ENCODE data around the gene TUFT1. TPM values are rescaled to one million over a fixed set of nuclear protein-coding genes. Genes with fewer than 3 reads are reported as not detected.

The TUFT1 gene
- total and polyA plus RNA-seq, 2 donors from 2014 or later, result 8.9 to 12.9 TPM

GRCh38 chr1:151493042-151493441 lies 47.1 kb upstream of the TUFT1 start:
- Histone ChIP-seq H3K36me3 (ENCODE audit: control insufficient read depth in 2 of 3, insufficient read depth in 3 of 3, low read length in 3 of 3) (no peaks in the 10 kb centered on the region), H3K27ac (ENCODE audit: low read depth in 2 of 2, low read length in 2 of 2) (no peak overlapping the region), H3K9me3 (ENCODE audit: control insufficient read depth in 2 of 3, insufficient read depth in 1 of 3, low read length in 3 of 3) (no peaks in the 10 kb centered on the region), H3K9ac (ENCODE audit: low read length in 3 of 3) (no peak overlapping the region), H3K4me3 (ENCODE audit: low read length in 3 of 3) (no peak overlapping the region), H3K4me1 (ENCODE audit: control insufficient read depth in 2 of 3, insufficient read depth in 2 of 3, low read depth in 1 of 3, low read length in 3 of 3) (no peaks in the 10 kb centered on the region), H3K27me3 (ENCODE audit: control insufficient read depth, insufficient read depth, low read length) (no peaks in the 10 kb centered on the region)
- FAIRE-seq, result no peak
- no peak for DNase-seq
- intact Hi-C loops (cut with DNase I), result no loop called here
- no peak for TF ChIP-seq CTCF (IDR thresholded peaks at IDR 0.05; ENCODE audit: borderline replicate concordance, extremely low read depth, insufficient read depth)

GRCh38 chr1:151494741-151495281 lies 45.3 kb upstream of the TUFT1 start:
- TF ChIP-seq CTCF (IDR thresholded peaks at IDR 0.05; ENCODE audit: borderline replicate concordance, extremely low read depth, insufficient read depth), result no peak
- H3K9ac ChIP-seq (ENCODE audit: low read length in 3 of 3), result no peak overlapping the region
- H3K27me3 ChIP-seq (ENCODE audit: control insufficient read depth, insufficient read depth, low read length), result no peaks in the 10 kb centered on the region
- intact Hi-C loops (cut with DNase I), result no loop called here
- peak in 1 of 5 donors; percentile 32 for DNase-seq
- no peak overlapping the region for H3K27ac ChIP-seq (ENCODE audit: low read depth in 2 of 2, low read length in 2 of 2)
- H3K4me3 ChIP-seq (ENCODE audit: low read length in 3 of 3), result no peak overlapping the region
- H3K4me1 ChIP-seq (ENCODE audit: control insufficient read depth in 2 of 3, insufficient read depth in 2 of 3, low read depth in 1 of 3, low read length in 3 of 3), result no peaks in the 10 kb centered on the region
- H3K36me3 ChIP-seq (ENCODE audit: control insufficient read depth in 2 of 3, insufficient read depth in 3 of 3, low read length in 3 of 3), result no peaks in the 10 kb centered on the region
- FAIRE-seq, result no peak
- H3K9me3 ChIP-seq (ENCODE audit: control insufficient read depth in 2 of 3, insufficient read depth in 1 of 3, low read length in 3 of 3), result no peaks in the 10 kb centered on the region

- H3K4me3 ChIP-seq (ENCODE audit: low read length in 3 of 3), result no peak overlapping the region
- intact Hi-C loops (cut with DNase I), result no loop called here
- no peak overlapping the region for H3K9ac ChIP-seq (ENCODE audit: low read length in 3 of 3)
- no peaks in the 10 kb centered on the region for H3K36me3 ChIP-seq (ENCODE audit: control insufficient read depth in 2 of 3, insufficient read depth in 3 of 3, low read length in 3 of 3)
- no peak for DNase-seq
- TF ChIP-seq CTCF (IDR thresholded peaks at IDR 0.05; ENCODE audit: borderline replicate concordance, extremely low read depth, insufficient read depth), result no peak
- no peak for FAIRE-seq
- no peaks in the 10 kb centered on the region for H3K27me3 ChIP-seq (ENCODE audit: control insufficient read depth, insufficient read depth, low read length)
- H3K27ac ChIP-seq (ENCODE audit: low read depth in 2 of 2, low read length in 2 of 2), result no peak overlapping the region
- H3K4me1 ChIP-seq (ENCODE audit: control insufficient read depth in 2 of 3, insufficient read depth in 2 of 3, low read depth in 1 of 3, low read length in 3 of 3), result no peaks in the 10 kb centered on the region
- no peaks in the 10 kb centered on the region for H3K9me3 ChIP-seq (ENCODE audit: control insufficient read depth in 2 of 3, insufficient read depth in 1 of 3, low read length in 3 of 3)
Observed at GRCh38 chr1:151495316-151495715, 44.8 kb upstream of the TUFT1 start.

- H3K4me1 ChIP-seq (ENCODE audit: control insufficient read depth in 2 of 3, insufficient read depth in 2 of 3, low read depth in 1 of 3, low read length in 3 of 3), result no peaks in the 10 kb centered on the region
- no peak for DNase-seq
- no peak for TF ChIP-seq CTCF (IDR thresholded peaks at IDR 0.05; ENCODE audit: borderline replicate concordance, extremely low read depth, insufficient read depth)
- no peaks in the 10 kb centered on the region for H3K27me3 ChIP-seq (ENCODE audit: control insufficient read depth, insufficient read depth, low read length)
- H3K36me3 ChIP-seq (ENCODE audit: control insufficient read depth in 2 of 3, insufficient read depth in 3 of 3, low read length in 3 of 3), result no peaks in the 10 kb centered on the region
- H3K9ac ChIP-seq (ENCODE audit: low read length in 3 of 3), result no peak overlapping the region
- H3K9me3 ChIP-seq (ENCODE audit: control insufficient read depth in 2 of 3, insufficient read depth in 1 of 3, low read length in 3 of 3), result no peaks in the 10 kb centered on the region
- no peak overlapping the region for H3K4me3 ChIP-seq (ENCODE audit: low read length in 3 of 3)
- H3K27ac ChIP-seq (ENCODE audit: low read depth in 2 of 2, low read length in 2 of 2), result no peak overlapping the region
- no peak for FAIRE-seq
- intact Hi-C loops (cut with DNase I), result no loop called here
Observed at GRCh38 chr1:151499365-151499764, 40.7 kb upstream of the TUFT1 start.
